Fibroblast of the aortic adventitia (primary cell): ENCODE results near the gene DPEP3. TPM values are rescaled to one million over a fixed set of nuclear protein-coding genes. Genes with fewer than 3 reads are reported as not detected.

Experiments
- DNase-seq: peaks from one replicate; pipeline ENCODE4 v3.0.0-alpha.2; 2010; ENCODE audit warnings: low read depth
- H3K4me3 ChIP-seq: 2 replicates; pipeline ENCODE4 v1.5.1; 2011; ENCODE audit warnings: low read depth, mild to moderate bottlenecking, control low read depth, low read length, moderate library complexity
- CTCF ChIP-seq: IDR thresholded peaks from 2 replicates; pipeline ENCODE4 v1.5.1; 2011; ENCODE audit warnings: mild to moderate bottlenecking, low read length, control low read depth, inconsistent platforms; ENCODE audit not compliant: insufficient read depth
- total RNA-seq: library from RNA; depleted of rRNA; stranded (reverse); fragments of >200 nt; gene quantifications from 2 replicates; pipeline ENCODE4 v1.2.3, GENCODE V29; 2012; ENCODE audit warnings: low replicate concordance

DPEP3 gene
- total RNA-seq, 1 donor, result not detected

GRCh38 chr16:67934306-67935100, 45.8 kb downstream of the DPEP3 start:
- no peak for DNase-seq
- TF ChIP-seq CTCF, result no peak
- peak overlapping the region; percentile 96 for H3K4me3 ChIP-seq

- no peak for DNase-seq
- H3K4me3 ChIP-seq, result no peak overlapping the region
- no peak for TF ChIP-seq CTCF
Observed at GRCh38 chr16:67933805-67934204, 46.5 kb downstream of the DPEP3 start.

DNA sequence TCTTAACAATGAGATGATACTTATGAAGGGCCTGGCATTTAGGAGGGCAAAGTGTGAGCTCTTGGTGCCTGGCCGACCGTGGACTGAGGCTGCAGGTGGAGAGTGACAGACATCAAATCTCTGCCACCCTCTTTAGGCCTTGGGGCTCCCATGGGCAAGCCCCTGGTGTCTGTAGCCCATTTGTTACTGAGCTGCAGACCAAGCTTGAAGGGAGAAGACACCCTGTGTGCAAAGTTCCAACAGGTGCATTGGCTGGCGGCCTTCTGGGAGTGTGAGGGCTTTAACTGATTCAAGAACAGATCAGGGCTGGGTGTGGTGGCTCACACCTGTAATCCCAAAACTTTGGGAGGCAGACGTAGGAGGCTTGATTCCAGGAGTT, 47.8 kb downstream of the DPEP3 start:
- no peak for DNase-seq
- no peak for TF ChIP-seq CTCF
- H3K4me3 ChIP-seq, result no peak overlapping the region

GRCh38 chr16:67931712-67932461, 48.4 kb downstream of the DPEP3 start, which contains the start of gene CTRL:
TSS of gene CTRL (minus strand) at chr16:67931862. CDS start at chr16:67931852, 10 bp downstream.
- DNase-seq, result no peak
- peak; percentile 33 for TF ChIP-seq CTCF

DNA sequence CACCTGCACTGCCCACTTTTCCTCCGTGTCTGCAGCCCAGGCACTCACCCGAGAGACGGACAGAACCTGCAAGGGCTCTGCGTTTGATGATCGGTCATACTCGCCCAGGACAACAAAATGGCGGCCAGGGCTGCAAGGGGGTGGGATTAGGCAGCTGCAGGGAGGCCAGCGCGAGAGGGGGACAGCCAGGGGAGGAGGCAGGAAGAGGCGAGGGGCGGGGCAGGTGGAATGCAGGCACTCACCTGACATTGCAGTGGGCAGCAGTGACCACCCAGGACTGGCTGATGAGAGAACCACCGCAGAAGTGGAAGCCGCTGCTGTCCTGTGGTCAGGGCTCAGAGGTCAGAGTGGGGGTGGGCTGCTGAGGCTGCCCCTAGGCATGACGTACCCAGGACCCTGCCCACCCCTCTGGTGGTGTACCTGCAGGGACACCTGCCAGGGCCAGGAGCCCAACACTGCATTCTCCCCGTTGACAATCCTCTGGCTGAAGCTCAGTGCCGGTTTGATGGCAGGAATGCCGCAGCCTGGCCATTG, 49.6 kb downstream of the DPEP3 start:
- H3K4me3 ChIP-seq, result no peak overlapping the region
- no peak for DNase-seq
- no peak for TF ChIP-seq CTCF

More at GRCh38 chr16:67931712-67932461, 48.4 kb downstream of the DPEP3 start, which contains the start of gene CTRL:
- H3K4me3 ChIP-seq, result no peak within 1 kb of the TSS

DNA sequence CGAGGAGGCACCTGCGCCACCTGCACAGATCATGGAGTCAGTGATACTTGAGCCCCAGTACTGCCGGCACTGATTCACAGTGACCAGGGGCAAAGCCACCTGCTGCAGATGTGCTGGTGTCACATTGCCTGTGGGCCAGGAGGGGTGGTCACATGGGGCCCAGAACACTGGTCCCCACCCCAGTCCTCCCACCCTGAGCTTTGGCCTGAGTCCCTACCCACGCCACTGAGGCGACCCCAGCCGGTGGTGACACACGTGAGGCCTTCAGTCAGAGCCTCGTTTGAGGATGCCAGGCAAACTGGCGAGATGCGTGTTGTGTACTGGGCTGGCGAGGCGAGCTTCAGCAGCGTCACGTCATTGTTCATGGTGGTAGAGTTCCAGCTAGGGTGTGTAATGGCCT, 50.1 kb downstream of the DPEP3 start:
- no peak for TF ChIP-seq CTCF
- no peak for DNase-seq
- H3K4me3 ChIP-seq, result no peak overlapping the region
